Subcutaneous abdominal adipose tissue (tissue), 5 donors: ENCODE data around the gene SLC34A1.
"Not testable (repeated sequence)": the region's sequence is repeated elsewhere in the genome, so short reads cannot be mapped to it uniquely, and the experiment has no call there.

Source experiments
- H3K27ac ChIP-seq: one replicate; pipeline ENCODE4 v1.7.0; 2013; ENCODE audit warnings: low read depth, mild to moderate bottlenecking, inconsistent platforms, low read length, moderate library complexity
- H3K27me3 ChIP-seq, 5 donors: one replicate each; pipeline ENCODE4 v1.7.0; 2013; ENCODE audit warnings: low read length in 5 of 5, inconsistent platforms in 1 of 5; ENCODE audit not compliant: control insufficient read depth in 5 of 5, insufficient read depth in 4 of 5
- H3K36me3 ChIP-seq, 5 donors: one replicate each; pipeline ENCODE4 v1.7.0; 2013; ENCODE audit warnings: low read length in 5 of 5; ENCODE audit not compliant: control insufficient read depth in 5 of 5, insufficient read depth in 5 of 5
- H3K4me1 ChIP-seq, 5 donors: one replicate each; pipeline ENCODE4 v1.7.0; 2013; ENCODE audit warnings: low read length in 5 of 5, mild to moderate bottlenecking in 3 of 5, moderate library complexity in 1 of 5; ENCODE audit not compliant: control insufficient read depth in 5 of 5, insufficient read depth in 5 of 5
- H3K4me3 ChIP-seq, 5 donors: one replicate each; pipeline ENCODE4 v1.7.0; 2013; ENCODE audit warnings: low read length in 5 of 5, low read depth in 1 of 5
- H3K9ac ChIP-seq, 5 donors: one replicate each; pipeline ENCODE4 v1.7.0; 2013; ENCODE audit warnings: low read length in 5 of 5, mild to moderate bottlenecking in 4 of 5, moderate library complexity in 3 of 5
- H3K9me3 ChIP-seq, 5 donors: one replicate each; pipeline ENCODE4 v1.7.0; 2013; ENCODE audit warnings: low read length in 5 of 5; ENCODE audit not compliant: control insufficient read depth in 5 of 5
- donor health status: healthy.
- donor health status: healthy.
- donor health status: healthy.
- donor health status: healthy.
- donor health status: healthy.

Gene SLC34A1

GRCh38 chr5:177372034-177372896 lies 12.0 kb upstream of the SLC34A1 start:
- H3K36me3 ChIP-seq, result peaks cover 0 to 15% (median 5%) of the 10 kb centered on the region in 5 donors
- H3K4me3 ChIP-seq, result no peak overlapping the region
- no peaks in the 10 kb centered on the region for H3K27me3 ChIP-seq
- H3K4me1 ChIP-seq, result peaks cover 0 to 31% (median 26%) of the 10 kb centered on the region in 5 donors
- H3K9me3 ChIP-seq, result no peaks in the 10 kb centered on the region
- no peak overlapping the region for H3K27ac ChIP-seq
- peak overlapping the region in 1 of 5 donors; percentile 12 for H3K9ac ChIP-seq

DNA sequence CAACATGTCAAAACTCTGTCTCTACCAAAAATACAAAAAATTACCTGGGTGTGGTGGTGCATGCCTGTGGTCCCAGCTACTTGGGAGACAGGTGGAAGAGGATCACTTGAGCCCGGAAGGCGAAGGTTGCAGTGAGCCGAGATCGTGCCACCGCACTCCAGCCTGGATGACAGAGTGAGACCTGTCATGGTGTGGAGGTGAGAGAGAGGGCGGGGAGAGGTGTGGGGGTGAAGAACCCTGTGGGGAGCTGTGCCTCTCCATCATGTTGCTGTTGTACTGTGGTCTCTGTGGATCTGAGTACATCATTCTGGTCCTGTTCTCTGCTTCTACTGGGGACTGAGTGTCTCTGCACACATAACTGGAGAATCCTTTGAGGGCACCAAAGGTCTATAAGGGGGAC lies 11.3 kb upstream of the SLC34A1 start:
- H3K9ac ChIP-seq, result no peak overlapping the region
- peaks cover 0 to 25% (median 19%) of the 10 kb centered on the region in 5 donors for H3K4me1 ChIP-seq
- H3K27me3 ChIP-seq, result no peaks in the 10 kb centered on the region
- H3K9me3 ChIP-seq, result no peaks in the 10 kb centered on the region
- no peak overlapping the region for H3K4me3 ChIP-seq
- H3K36me3 ChIP-seq, result peaks cover 0 to 13% (median 5%) of the 10 kb centered on the region in 5 donors
- H3K27ac ChIP-seq, result no peak overlapping the region

- H3K4me3 ChIP-seq, result no peak overlapping the region
- peaks cover 0 to 22% (median 19%) of the 10 kb centered on the region in 5 donors for H3K4me1 ChIP-seq
- H3K27ac ChIP-seq, result no peak overlapping the region
- peaks cover 0 to 5% (median 0%) of the 10 kb centered on the region in 5 donors for H3K36me3 ChIP-seq
- H3K9ac ChIP-seq, result peak overlapping the region in 1 of 5 donors; percentile 4
- no peaks in the 10 kb centered on the region for H3K27me3 ChIP-seq
- no peaks in the 10 kb centered on the region for H3K9me3 ChIP-seq
Measured at GRCh38 chr5:177373806-177374205, 10.4 kb upstream of the SLC34A1 start.

DNA sequence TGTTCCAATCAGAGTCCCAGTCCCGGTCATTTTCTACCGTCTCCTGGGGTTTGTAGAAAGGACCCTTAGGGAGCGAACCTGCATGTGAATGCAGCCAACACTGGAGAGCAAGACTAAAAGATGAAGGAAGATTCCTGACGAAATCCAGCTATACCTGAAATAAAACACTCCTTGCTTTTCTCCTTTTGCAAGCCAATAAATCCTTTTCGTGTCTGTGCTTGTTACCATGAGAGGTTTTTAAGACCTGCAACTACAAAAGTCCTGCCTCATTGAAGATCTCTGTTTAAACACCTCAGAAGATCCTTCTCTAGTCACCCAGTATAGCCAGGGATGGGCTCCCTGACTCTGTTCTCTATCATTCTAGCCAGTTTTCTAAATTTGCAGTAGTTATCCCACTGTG lies 10.0 kb upstream of the SLC34A1 start:
- peaks cover 0 to 5% (median 0%) of the 10 kb centered on the region in 5 donors for H3K36me3 ChIP-seq
- H3K9ac ChIP-seq, result peak overlapping the region in 1 of 5 donors; percentile 4
- H3K27me3 ChIP-seq, result peaks cover 0 to 3% (median 0%) of the 10 kb centered on the region in 5 donors
- H3K27ac ChIP-seq, result no peak overlapping the region
- peaks cover 0 to 22% (median 19%) of the 10 kb centered on the region in 5 donors for H3K4me1 ChIP-seq
- no peak overlapping the region for H3K4me3 ChIP-seq
- H3K9me3 ChIP-seq, result no peaks in the 10 kb centered on the region

DNA sequence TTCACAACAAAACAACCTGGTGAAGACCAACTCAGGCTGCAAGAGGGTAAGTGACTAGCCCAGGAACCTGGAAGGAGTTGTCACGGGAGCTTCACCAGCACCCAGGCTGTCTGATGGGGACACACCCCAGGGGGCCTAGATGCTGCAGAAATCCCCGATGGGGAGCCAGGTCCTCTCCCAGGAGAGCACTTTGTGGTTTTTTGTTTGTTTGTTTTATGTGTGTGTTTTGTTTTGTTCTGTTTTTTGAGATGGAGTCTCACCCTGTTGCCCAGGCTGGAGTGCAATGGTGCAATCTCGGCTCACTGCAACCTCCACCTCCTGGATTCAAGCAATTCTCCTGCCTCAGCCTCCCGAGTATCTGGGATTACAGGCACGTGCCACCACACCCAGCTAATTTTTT lies 8.7 kb upstream of the SLC34A1 start:
- H3K4me3 ChIP-seq, H3K9ac ChIP-seq, H3K9me3 ChIP-seq, H3K27ac ChIP-seq, H3K27me3 ChIP-seq, H3K36me3 ChIP-seq: not testable (repeated sequence)
- peaks cover 0 to 17% (median 15%) of the 10 kb centered on the region in 5 donors for H3K4me1 ChIP-seq

GRCh38 chr5:177376107-177376506 lies 8.1 kb upstream of the SLC34A1 start:
- peaks cover 0 to 5% (median 0%) of the 10 kb centered on the region in 5 donors for H3K36me3 ChIP-seq
- H3K4me3 ChIP-seq, result no peak overlapping the region
- H3K27ac ChIP-seq, result no peak overlapping the region
- H3K9me3 ChIP-seq, result no peaks in the 10 kb centered on the region
- H3K27me3 ChIP-seq, result peaks cover 0 to 8% (median 3%) of the 10 kb centered on the region in 5 donors
- no peak overlapping the region for H3K9ac ChIP-seq
- H3K4me1 ChIP-seq, result peaks cover 0 to 15% (median 14%) of the 10 kb centered on the region in 5 donors

DNA sequence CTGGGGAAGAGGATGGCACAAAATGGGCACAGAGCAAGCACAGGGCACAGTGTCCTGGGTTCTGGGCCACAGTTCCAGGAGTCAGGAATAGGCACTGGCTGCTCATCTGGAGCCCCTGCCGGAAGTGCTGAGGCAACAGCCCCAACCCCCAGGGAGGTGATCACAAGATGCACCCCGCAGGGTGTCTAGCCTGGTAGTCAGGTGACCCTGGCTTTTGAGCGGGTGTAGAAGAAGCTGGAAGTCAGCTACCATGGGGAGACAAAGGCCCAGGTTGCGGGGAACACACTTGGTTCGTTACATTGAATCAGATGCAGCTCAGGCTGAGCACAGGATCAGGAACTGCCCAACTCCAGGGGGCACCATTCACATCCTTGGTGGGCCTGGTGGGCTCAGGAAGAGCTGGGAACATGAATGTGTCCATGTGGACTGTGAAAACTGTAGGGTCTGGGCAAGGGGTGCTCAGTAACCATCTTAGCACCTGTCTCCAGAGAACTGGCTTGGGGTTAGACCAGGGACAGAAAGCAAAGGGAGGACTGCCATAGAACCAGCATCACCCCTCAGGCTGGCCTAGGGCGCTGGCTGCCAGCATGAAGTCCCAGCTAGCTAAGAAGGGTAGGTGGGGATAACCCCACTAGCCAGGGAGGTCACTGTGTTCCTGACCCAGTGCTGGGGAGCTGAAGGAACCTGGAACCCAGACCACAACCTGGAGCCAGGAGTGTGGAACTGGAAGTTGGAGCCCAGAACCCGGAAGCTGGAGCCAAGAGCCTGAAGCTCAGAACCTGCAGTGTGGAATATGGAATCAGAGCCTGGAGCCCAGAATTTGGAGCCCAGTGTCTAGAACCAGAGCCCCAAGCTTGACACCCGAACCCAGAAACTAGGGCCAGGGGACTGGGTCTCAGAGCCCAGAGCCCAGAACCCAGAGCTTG lies 6.1 kb upstream of the SLC34A1 start:
- Histone ChIP-seq H3K4me1 (peaks cover 0 to 5% (median 0%) of the 10 kb centered on the region in 5 donors), H3K27ac (no peak overlapping the region), H3K36me3 (no peaks in the 10 kb centered on the region), H3K4me3 (no peak overlapping the region), H3K9ac (no peak overlapping the region), H3K27me3 (peaks cover 0 to 11% (median 6%) of the 10 kb centered on the region in 5 donors), H3K9me3 (no peaks in the 10 kb centered on the region)

GRCh38 chr5:177378884-177379883 lies 5.0 kb upstream of the SLC34A1 start:
- Histone ChIP-seq H3K4me3 (no peak overlapping the region), H3K9ac (no peak overlapping the region), H3K4me1 (peaks cover 0 to 5% (median 0%) of the 10 kb centered on the region in 5 donors), H3K36me3 (no peaks in the 10 kb centered on the region), H3K27me3 (peaks cover 3 to 14% (median 11%) of the 10 kb centered on the region in 5 donors), H3K9me3 (no peaks in the 10 kb centered on the region), H3K27ac (no peak overlapping the region)

- Histone ChIP-seq H3K9me3 (no peaks in the 10 kb centered on the region), H3K4me3 (no peak overlapping the region), H3K27me3 (peaks cover 6 to 24% (median 15%) of the 10 kb centered on the region in 5 donors), H3K27ac (no peak overlapping the region), H3K9ac (no peak overlapping the region), H3K4me1 (peaks cover 0 to 5% (median 0%) of the 10 kb centered on the region in 5 donors), H3K36me3 (no peaks in the 10 kb centered on the region)
Measured at GRCh38 chr5:177380805-177381126, 3.5 kb upstream of the SLC34A1 start.
